Gastroesophageal sphincter (tissue), 4 donors: ENCODE results near the gene RAB28. TPM values are rescaled to one million over a fixed set of nuclear protein-coding genes. Genes with fewer than 3 reads are reported as not detected.

Experiments used
- ATAC-seq: fragments of 150-250 bp; one replicate; pipeline ENCODE4 v1.9.1; 2016; ENCODE audit warnings: mild to moderate bottlenecking, moderate library complexity
- H3K27ac ChIP-seq, 4 donors: fragments of 200-600 bp; sonication (generic) in 3 of 4; 1 replicate in 3 of 4; 2 replicates in 1 of 4; pipeline ENCODE4 v1.5.1; 2016 to 2019
- H3K27me3 ChIP-seq: fragments of 200-600 bp; sonication (generic); one replicate; pipeline ENCODE4 v1.5.1; 2019
- H3K36me3 ChIP-seq, 2 donors: fragments of 200-600 bp; sonication (generic); one replicate each; pipeline ENCODE4 v1.5.1; 2019; ENCODE audit warnings: control low read depth in 1 of 2
- H3K4me1 ChIP-seq, 3 donors: fragments of 200-600 bp; sonication (generic); 1 replicate in 2 of 3; 2 replicates in 1 of 3; pipeline ENCODE4 v1.5.1; 2016 to 2019; ENCODE audit warnings: control low read depth in 2 of 3
- H3K4me3 ChIP-seq, 2 donors: fragments of 200-600 bp; sonication (generic); one replicate each; pipeline ENCODE4 v1.5.1; 2019; ENCODE audit warnings: mild to moderate bottlenecking in 1 of 2, moderate library complexity in 1 of 2
- H3K9me3 ChIP-seq, 3 donors: fragments of 200-600 bp; sonication (generic); one replicate each; pipeline ENCODE4 v1.5.1; 2017 to 2019; ENCODE audit warnings: control low read depth in 2 of 3
- CTCF ChIP-seq, 4 experiments: fragments of 200-600 bp in 2 of 4; fragments of 450-650 bp in 2 of 4; sonication (generic) in 1 of 4; IDR thresholded peaks; one replicate each; pipeline ENCODE4 v1.5.1; 2017 to 2019; ENCODE audit warnings: antibody characterized with exemption in 4 of 4, mild to moderate bottlenecking in 2 of 4, moderate library complexity in 2 of 4
- EP300 ChIP-seq: sonication (generic); formaldehyde crosslinking; IDR thresholded peaks from one replicate; pipeline ENCODE4 v1.6.1; 2017; ENCODE audit warnings: antibody characterized with exemption, mild to moderate bottlenecking
- POLR2A ChIP-seq, 2 donors: fragments of 450-650 bp; IDR thresholded peaks; one replicate each; pipeline ENCODE4 v1.6.1; 2017; ENCODE audit warnings: antibody characterized with exemption in 2 of 2, mild to moderate bottlenecking in 2 of 2, moderate library complexity in 1 of 2
- POLR2AphosphoS5 ChIP-seq: sonication (generic); formaldehyde crosslinking; IDR thresholded peaks from one replicate; pipeline ENCODE4 v1.6.1; 2017; ENCODE audit warnings: antibody characterized with exemption
- WGBS, 2 donors: methylation state at CpG; one replicate each; pipeline ENCODE4 v1.1.5; 2018; ENCODE audit warnings: low coverage in 1 of 2; 5-methylcytosine and 5-hydroxymethylcytosine counted together
- total RNA-seq, 4 donors: library from RNA; depleted of rRNA; stranded (reverse); fragments of >200 nt; gene quantifications; one replicate each; pipeline ENCODE4 v1.1.0, GENCODE V29; 2016

The RAB28 gene
- total RNA-seq, 4 donors from 2014 or later, result 14.8 to 25.7 (median 18.3) TPM

GRCh38 chr4:13495753-13496152 is 11.6 kb upstream of the RAB28 start:
- H3K27ac ChIP-seq, result no peak overlapping the region

DNA sequence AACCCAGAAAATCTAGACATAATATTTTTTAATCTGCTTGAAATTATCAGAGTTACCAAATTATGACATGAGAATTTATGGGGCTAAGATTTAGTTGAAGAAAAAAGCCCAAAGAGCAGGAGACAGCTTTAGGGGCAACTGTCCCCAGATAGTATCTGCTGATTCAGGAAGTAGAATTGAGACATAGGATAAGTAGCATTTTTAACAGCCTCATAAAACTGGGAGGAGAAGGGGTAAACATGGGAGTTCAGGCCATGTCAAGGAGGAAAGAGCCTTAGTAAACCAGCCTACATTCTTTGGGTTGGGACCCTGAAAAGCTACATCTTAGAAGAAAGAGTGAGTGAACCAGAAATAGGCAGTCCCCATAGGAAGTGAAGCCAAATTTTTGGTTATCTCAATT is 9.7 kb upstream of the RAB28 start:
- Histone ChIP-seq H3K4me3 (no peak overlapping the region), H3K27me3 (peaks cover 21% of the 10 kb centered on the region), H3K36me3 (no peaks in the 10 kb centered on the region), H3K4me1 (no peaks in the 10 kb centered on the region), H3K9me3 (no peaks in the 10 kb centered on the region), H3K27ac (no peak overlapping the region)
- no peak for TF ChIP-seq POLR2AphosphoS5
- no peak for TF ChIP-seq POLR2A (IDR thresholded peaks at IDR 0.05)
- TF ChIP-seq EP300, result no peak
- no peak for TF ChIP-seq CTCF (IDR thresholded peaks at IDR 0.05)
- no peak for ATAC-seq

More at GRCh38 chr4:13495753-13496152, 11.6 kb upstream of the RAB28 start:
- no peak for ATAC-seq
- H3K27me3 ChIP-seq, result peaks cover 17% of the 10 kb centered on the region
- no peaks in the 10 kb centered on the region for H3K36me3 ChIP-seq
- no peak for TF ChIP-seq POLR2AphosphoS5
- no peak for TF ChIP-seq POLR2A (IDR thresholded peaks at IDR 0.05)
- TF ChIP-seq CTCF (IDR thresholded peaks at IDR 0.05), result no peak
- no peak for TF ChIP-seq EP300
- no peaks in the 10 kb centered on the region for H3K4me1 ChIP-seq
- 100% methylated on average over 1 of the region's 1 CpG; no CpG with 5 or more reads in 1 of the 2 donors for WGBS, 2 donors
- no peak overlapping the region for H3K4me3 ChIP-seq
- H3K9me3 ChIP-seq, result no peaks in the 10 kb centered on the region

DNA sequence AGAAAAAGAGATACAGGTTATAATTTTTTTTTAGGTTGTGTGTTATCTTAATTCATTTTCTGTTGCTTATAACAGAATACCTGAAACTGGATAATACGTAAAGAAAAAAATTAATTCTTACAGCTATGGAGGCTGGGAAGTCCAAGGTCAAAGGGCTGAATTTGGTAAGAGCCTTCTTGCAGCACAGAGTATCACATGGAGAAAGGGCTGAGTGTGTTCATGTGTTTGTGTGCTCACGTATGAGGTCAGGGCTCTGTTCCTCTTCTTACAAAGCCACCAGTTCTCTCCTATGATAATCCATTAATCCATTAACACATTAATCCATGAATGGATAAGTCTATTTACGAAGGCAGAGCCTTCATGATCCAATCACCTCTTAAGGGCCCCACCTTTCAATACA is 8.6 kb upstream of the RAB28 start:
- Histone ChIP-seq H3K9me3 (no peaks in the 10 kb centered on the region), H3K36me3 (no peaks in the 10 kb centered on the region), H3K4me1 (no peaks in the 10 kb centered on the region), H3K27ac (no peak overlapping the region), H3K4me3 (no peak overlapping the region), H3K27me3 (peaks cover 26% of the 10 kb centered on the region)
- TF ChIP-seq CTCF (IDR thresholded peaks at IDR 0.05), result no peak
- no peak for TF ChIP-seq POLR2A (IDR thresholded peaks at IDR 0.05)
- no peak for TF ChIP-seq POLR2AphosphoS5
- TF ChIP-seq EP300, result no peak
- 80 to 84% methylated on average over 3 of the region's 3 CpGs for WGBS, 2 donors
- no peak for ATAC-seq

DNA sequence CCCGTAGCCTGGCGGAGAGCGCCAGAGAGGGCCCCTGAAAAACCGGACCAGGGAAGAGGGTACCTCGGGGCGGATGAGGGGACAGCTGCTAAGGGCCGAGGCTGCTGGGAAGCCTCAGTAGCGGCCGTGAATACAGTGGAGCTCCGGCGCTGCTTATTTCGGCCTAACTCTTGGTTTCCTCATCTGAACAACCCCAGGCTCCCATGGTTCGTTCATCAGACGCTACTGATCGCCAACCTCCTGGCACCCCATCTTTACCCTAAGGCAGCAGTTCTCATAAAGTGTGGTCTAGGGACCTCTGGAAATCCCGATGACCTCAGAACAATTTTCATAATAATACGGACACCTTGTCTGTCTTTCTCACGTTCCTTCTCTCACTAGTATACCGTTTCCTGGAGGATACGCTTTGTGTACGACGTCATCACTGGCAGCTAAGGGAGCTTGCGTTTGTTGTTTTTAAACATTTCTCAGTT is 645 bp upstream of the RAB28 start:
- Histone ChIP-seq H3K27ac (peak overlapping the region; percentile 92 to 96 (median 94)), H3K9me3 (no peaks in the 10 kb centered on the region), H3K27me3 (peaks cover 10% of the 10 kb centered on the region), H3K4me3 (peak overlapping the region; percentile 83 to 87), H3K36me3 (no peaks in the 10 kb centered on the region), H3K4me1 (peaks cover 0 to 44% (median 6%) of the 10 kb centered on the region in 3 donors)
- ATAC-seq, result no peak
- WGBS, 2 donors, result 1 to 7% methylated on average over 11 to 12 of the region's 23 CpGs
- TF ChIP-seq EP300 (no peak), POLR2AphosphoS5 (no peak), POLR2A (IDR thresholded peaks at IDR 0.05) (no peak), CTCF (IDR thresholded peaks at IDR 0.05) (no peak)

- TF ChIP-seq POLR2A (IDR thresholded peaks at IDR 0.05) (no peak), POLR2AphosphoS5 (peak; percentile 10)
- Histone ChIP-seq H3K27me3 (peaks cover 4% of the 10 kb centered on the region), H3K27ac (peak overlapping the region; percentile 92 to 96 (median 94)), H3K36me3 (peaks cover 0 to 4% of the 10 kb centered on the region in 2 donors), H3K4me1 (peaks cover 0 to 49% (median 6%) of the 10 kb centered on the region in 3 donors), H3K9me3 (no peaks in the 10 kb centered on the region), H3K4me3 (peak overlapping the region; percentile 83 to 87)
- peak; percentile 59 for ATAC-seq
- 0% methylated on average over 6 of the region's 30 CpGs; no CpG with 5 or more reads in 1 of the 2 donors for WGBS, 2 donors
Measured at GRCh38 chr4:13483768-13484121, 395 bp downstream of the RAB28 start.
